Eye (tissue), 1 donor: ENCODE data around the gene CCDC183.
"Not testable (repeated sequence)": the region's sequence is repeated elsewhere in the genome, so short reads cannot be mapped to it uniquely, and the experiment has no call there.

Source experiments
- DNase-seq: peaks from one replicate; pipeline ENCODE4 v3.0.0-alpha.2; 2015

CCDC183 gene

GRCh38 chr9:136760834-136761544 is 35.1 kb upstream of the CCDC183 start:
- DNase-seq, result peak; percentile 73

- DNase-seq, result no peak
Measured at GRCh38 chr9:136761545-136761981, 34.6 kb upstream of the CCDC183 start.

- DNase-seq, result no peak
Measured at GRCh38 chr9:136762221-136762691, 33.9 kb upstream of the CCDC183 start.

GRCh38 chr9:136762915-136763648 is 33.1 kb upstream of the CCDC183 start:
- DNase-seq, result peak; percentile 79

GRCh38 chr9:136763649-136764035 is 32.5 kb upstream of the CCDC183 start:
- no peak for DNase-seq

GRCh38 chr9:136764301-136764891 is 31.7 kb upstream of the CCDC183 start, which contains the start of gene LCN15:
Gene LCN15 (minus strand): TSS chr9:136764518. CDS start chr9:136764488, 30 bp downstream.
- DNase-seq, result no peak

GRCh38 chr9:136765041-136765440 is 31.1 kb upstream of the CCDC183 start:
- no peak for DNase-seq

- DNase-seq, result not testable (repeated sequence)
Measured at GRCh38 chr9:136765745-136766409, 30.3 kb upstream of the CCDC183 start.

GRCh38 chr9:136766410-136767120 is 29.6 kb upstream of the CCDC183 start:
- peak; percentile 75 for DNase-seq

GRCh38 chr9:136769710-136770191 is 26.4 kb upstream of the CCDC183 start:
- DNase-seq, result peak; percentile 75

GRCh38 chr9:136771907-136772415 is 24.2 kb upstream of the CCDC183 start:
- DNase-seq, result no peak

- DNase-seq, result no peak
Measured at GRCh38 chr9:136773386-136774044, 22.6 kb upstream of the CCDC183 start.

- no peak for DNase-seq
Measured at GRCh38 chr9:136774416-136775045, 21.6 kb upstream of the CCDC183 start.

- DNase-seq, result no peak
Measured at GRCh38 chr9:136775191-136775590, 20.9 kb upstream of the CCDC183 start.

GRCh38 chr9:136776947-136777346 is 19.2 kb upstream of the CCDC183 start:
- DNase-seq, result no peak

- DNase-seq, result no peak
Measured at GRCh38 chr9:136777359-136777758, 18.8 kb upstream of the CCDC183 start.

GRCh38 chr9:136779808-136780207 is 16.3 kb upstream of the CCDC183 start:
- DNase-seq, result no peak

- no peak for DNase-seq
Measured at GRCh38 chr9:136782452-136782851, 13.7 kb upstream of the CCDC183 start.

- DNase-seq, result peak; percentile 51
Measured at GRCh38 chr9:136784249-136784996, 11.7 kb upstream of the CCDC183 start.

- DNase-seq, result no peak
Measured at GRCh38 chr9:136784997-136785361, 11.2 kb upstream of the CCDC183 start.
